Glutamatergic neuron (in vitro differentiated cells): Measurements from ENCODE around the gene EIF4EBP2. TPM values are rescaled to one million over a fixed set of nuclear protein-coding genes. Genes with fewer than 3 reads are reported as not detected.

Experiments used
- DNase-seq: peaks from one replicate; pipeline ENCODE4 v3.0.0; 2022
- H3K27ac Mint-ChIP-seq: one replicate; pipeline ENCODE4 v1.8.0; 2020; ENCODE audit warnings: mild to moderate bottlenecking, mixed read lengths, inconsistent platforms; ENCODE audit not compliant: unreplicated experiment
- H3K27me3 Mint-ChIP-seq: one replicate; pipeline ENCODE4 v1.8.0; 2020; ENCODE audit warnings: mild to moderate bottlenecking, moderate library complexity, mixed read lengths, inconsistent platforms; ENCODE audit not compliant: unreplicated experiment
- H3K36me3 Mint-ChIP-seq: one replicate; pipeline ENCODE4 v1.8.0; 2020; ENCODE audit warnings: mild to moderate bottlenecking, mixed read lengths, inconsistent platforms; ENCODE audit not compliant: unreplicated experiment
- H3K4me1 Mint-ChIP-seq: one replicate; pipeline ENCODE4 v1.8.0; 2020; ENCODE audit warnings: mild to moderate bottlenecking, low read depth, mixed read lengths, inconsistent platforms; ENCODE audit not compliant: unreplicated experiment
- H3K4me3 Mint-ChIP-seq: one replicate; pipeline ENCODE4 v1.8.0; 2020; ENCODE audit warnings: mild to moderate bottlenecking, mixed read lengths, inconsistent platforms; ENCODE audit not compliant: unreplicated experiment
- H3K9me3 Mint-ChIP-seq: one replicate; pipeline ENCODE4 v1.8.0; 2020; ENCODE audit warnings: mild to moderate bottlenecking, moderate library complexity, mixed read lengths, inconsistent platforms; ENCODE audit not compliant: unreplicated experiment
- CTCF ChIP-seq: fragments of 200-600 bp; sonication (generic); IDR thresholded peaks from one replicate; pipeline ENCODE4 v1.5.0; 2021; ENCODE audit not compliant: partially characterized antibody, unreplicated experiment
- total RNA-seq: library from RNA; stranded (reverse); fragmentation: NEBNext Ultra II Directional; extraction: Animal tissue kit (Norgen Biotek cat#: 25700); gene quantifications from one replicate; pipeline ENCODE4 v1.2.1, GENCODE V29; 2021; ENCODE audit not compliant: unreplicated experiment

Gene EIF4EBP2
- total RNA-seq, 1 donor from 2014 or later: 130 TPM

DNA sequence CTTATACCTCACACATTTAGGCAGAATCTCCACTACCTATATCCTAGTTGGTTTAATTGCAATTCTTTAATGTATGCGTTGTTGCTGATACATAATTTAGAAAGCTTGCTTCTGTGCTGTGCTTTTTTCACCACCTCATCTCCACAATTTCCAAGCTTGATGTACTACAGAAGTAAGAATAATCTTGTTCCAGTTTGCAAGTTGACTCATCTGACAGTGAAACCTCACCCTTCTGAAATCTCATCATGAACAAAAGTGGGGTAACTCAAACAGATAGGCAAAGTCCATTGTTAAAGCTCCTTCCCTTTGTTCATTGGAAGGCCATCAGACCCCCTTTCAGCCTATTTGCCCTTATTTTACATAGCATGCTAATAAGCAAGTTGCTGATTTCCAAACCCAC, 13.6 kb downstream of the EIF4EBP2 start:
- TF ChIP-seq CTCF: no peak
- H3K27me3 Mint-ChIP-seq: peaks cover 3% of the 10 kb centered on the region
- DNase-seq: no peak
- H3K27ac Mint-ChIP-seq: no peak overlapping the region
- H3K4me3 Mint-ChIP-seq: no peak overlapping the region
- peaks cover 3% of the 10 kb centered on the region for H3K4me1 Mint-ChIP-seq
- H3K36me3 Mint-ChIP-seq: no peaks in the 10 kb centered on the region
- H3K9me3 Mint-ChIP-seq: peaks cover 2% of the 10 kb centered on the region

DNA sequence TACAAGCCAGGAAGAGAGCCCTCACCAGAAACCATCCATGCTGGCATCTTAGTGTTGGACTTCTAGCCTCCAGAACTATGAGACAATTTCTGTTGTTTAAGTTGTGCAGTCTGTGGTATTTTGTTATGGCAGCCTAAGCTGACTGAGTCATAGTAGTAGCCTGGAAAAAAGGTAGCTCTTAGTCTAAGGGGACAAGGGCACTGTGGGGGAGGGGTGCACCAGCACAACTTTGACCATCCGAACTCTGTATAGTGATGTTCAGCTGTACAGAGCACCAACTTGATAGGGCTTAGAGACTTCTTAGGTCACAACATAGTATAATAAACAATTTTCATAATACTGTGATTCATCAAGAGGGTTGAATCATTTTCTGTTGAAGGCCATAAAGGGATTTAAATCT, 14.3 kb downstream of the EIF4EBP2 start:
- Mint-ChIP-seq H3K9me3 (peaks cover 2% of the 10 kb centered on the region), H3K4me3 (no peak overlapping the region), H3K27ac (no peak overlapping the region), H3K27me3 (peaks cover 4% of the 10 kb centered on the region), H3K36me3 (peaks cover 5% of the 10 kb centered on the region), H3K4me1 (peaks cover 6% of the 10 kb centered on the region)
- no peak for DNase-seq
- no peak for TF ChIP-seq CTCF

DNA sequence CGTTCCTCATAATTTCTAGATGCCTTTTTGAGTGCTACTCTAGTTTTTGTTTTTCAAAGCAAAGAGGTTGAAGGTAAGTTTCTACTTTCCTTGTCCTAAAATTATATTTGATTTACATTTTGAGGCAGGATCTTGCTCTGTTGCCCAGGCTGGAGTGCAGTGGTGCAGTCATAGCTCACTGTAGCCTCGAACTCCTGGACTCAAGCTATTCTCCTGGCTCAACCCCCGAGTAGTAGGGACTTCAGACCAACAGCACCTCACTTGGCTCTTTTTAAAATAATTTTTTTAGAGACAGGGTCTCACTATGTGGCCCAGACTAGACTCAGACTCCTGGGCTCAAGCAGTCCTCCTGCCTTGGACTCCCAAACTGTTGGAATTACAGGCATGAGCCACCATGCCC, 14.8 kb downstream of the EIF4EBP2 start:
- DNase-seq: no peak
- peaks cover 6% of the 10 kb centered on the region for H3K36me3 Mint-ChIP-seq
- no peak overlapping the region for H3K27ac Mint-ChIP-seq
- peaks cover 6% of the 10 kb centered on the region for H3K4me1 Mint-ChIP-seq
- H3K4me3 Mint-ChIP-seq: no peak overlapping the region
- H3K27me3 Mint-ChIP-seq: peaks cover 4% of the 10 kb centered on the region
- H3K9me3 Mint-ChIP-seq: peaks cover 2% of the 10 kb centered on the region
- TF ChIP-seq CTCF: no peak

DNA sequence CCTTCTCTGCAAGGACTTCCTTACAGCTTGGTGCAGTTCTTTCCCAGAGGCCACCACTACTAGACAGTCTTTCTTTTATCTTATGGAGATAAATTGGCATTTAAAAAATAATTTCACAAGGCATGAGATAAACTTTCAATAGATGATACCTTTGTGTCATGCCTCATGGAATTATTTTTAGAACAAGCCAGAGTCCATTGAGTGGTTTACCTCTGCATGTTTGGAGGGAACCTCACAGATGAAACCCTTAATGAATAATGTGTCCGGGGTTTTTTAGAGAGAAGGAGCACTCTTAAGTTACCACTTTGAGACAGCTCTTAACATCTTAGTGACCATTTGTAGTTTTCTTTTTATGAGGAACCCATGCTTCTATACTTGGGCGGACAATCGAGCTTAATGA, 20.4 kb downstream of the EIF4EBP2 start:
- Mint-ChIP-seq H3K27me3 (peaks cover 2% of the 10 kb centered on the region), H3K9me3 (no peaks in the 10 kb centered on the region), H3K36me3 (peaks cover 6% of the 10 kb centered on the region), H3K4me1 (peaks cover 6% of the 10 kb centered on the region), H3K27ac (no peak overlapping the region), H3K4me3 (no peak overlapping the region)
- TF ChIP-seq CTCF: no peak
- no peak for DNase-seq

DNA sequence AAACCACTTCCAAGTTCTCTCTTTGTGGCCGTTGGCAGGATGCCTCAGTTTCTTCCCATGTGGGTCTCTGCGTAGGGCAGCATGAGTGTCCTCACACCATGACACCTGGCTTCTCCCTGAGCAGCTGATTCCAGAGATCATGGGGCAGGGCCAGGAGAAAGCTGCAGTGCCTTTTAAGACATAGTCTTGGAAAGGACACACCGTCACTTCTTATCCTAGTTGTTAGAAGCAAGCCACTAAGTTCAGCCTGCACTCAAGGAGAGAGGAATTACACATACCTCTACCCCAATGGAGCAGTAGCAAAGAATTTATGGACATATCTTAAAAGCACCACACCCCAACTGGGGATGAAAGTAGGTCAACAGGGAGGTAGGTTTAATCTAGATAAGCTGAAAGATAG, 21.2 kb downstream of the EIF4EBP2 start:
- peaks cover 6% of the 10 kb centered on the region for H3K36me3 Mint-ChIP-seq
- no peak overlapping the region for H3K4me3 Mint-ChIP-seq
- no peaks in the 10 kb centered on the region for H3K9me3 Mint-ChIP-seq
- no peak for TF ChIP-seq CTCF
- peaks cover 6% of the 10 kb centered on the region for H3K4me1 Mint-ChIP-seq
- peaks cover 3% of the 10 kb centered on the region for H3K27me3 Mint-ChIP-seq
- DNase-seq: no peak
- H3K27ac Mint-ChIP-seq: no peak overlapping the region
